Memory B cell (primary cell): ENCODE results near the gene CBX7.
A peak's percentile ranks its signal among the peaks of the same experiment; 100 is the strongest.

Experiments
- ATAC-seq: fragments of 150-1000 bp; cut with Tn5 transposase; 2 replicates; pipeline ENCODE4 v1.10.0; 2021; ENCODE audit warnings: low read depth, mild to moderate bottlenecking, moderate library complexity
- DNase-seq, 2 donors: peaks; one replicate each; pipeline ENCODE4 v3.0.0; 2022; ENCODE audit warnings: low spot score in 2 of 2
- H3K27ac Mint-ChIP-seq: one replicate; pipeline ENCODE4 v1.8.0; 2022; ENCODE audit warnings: mild to moderate bottlenecking, moderate library complexity, mixed read lengths
- H3K27me3 Mint-ChIP-seq: one replicate; pipeline ENCODE4 v1.8.0; 2022; ENCODE audit warnings: mixed read lengths
- H3K36me3 Mint-ChIP-seq: one replicate; pipeline ENCODE4 v1.8.0; 2022; ENCODE audit warnings: mild to moderate bottlenecking, mixed read lengths
- H3K4me1 Mint-ChIP-seq: one replicate; pipeline ENCODE4 v1.8.0; 2022; ENCODE audit warnings: mixed read lengths
- H3K4me3 Mint-ChIP-seq: one replicate; pipeline ENCODE4 v1.8.0; 2022; ENCODE audit warnings: mild to moderate bottlenecking, moderate library complexity, mixed read lengths
- H3K9me3 Mint-ChIP-seq: one replicate; pipeline ENCODE4 v1.8.0; 2022; ENCODE audit warnings: mixed read lengths

Gene CBX7

DNA sequence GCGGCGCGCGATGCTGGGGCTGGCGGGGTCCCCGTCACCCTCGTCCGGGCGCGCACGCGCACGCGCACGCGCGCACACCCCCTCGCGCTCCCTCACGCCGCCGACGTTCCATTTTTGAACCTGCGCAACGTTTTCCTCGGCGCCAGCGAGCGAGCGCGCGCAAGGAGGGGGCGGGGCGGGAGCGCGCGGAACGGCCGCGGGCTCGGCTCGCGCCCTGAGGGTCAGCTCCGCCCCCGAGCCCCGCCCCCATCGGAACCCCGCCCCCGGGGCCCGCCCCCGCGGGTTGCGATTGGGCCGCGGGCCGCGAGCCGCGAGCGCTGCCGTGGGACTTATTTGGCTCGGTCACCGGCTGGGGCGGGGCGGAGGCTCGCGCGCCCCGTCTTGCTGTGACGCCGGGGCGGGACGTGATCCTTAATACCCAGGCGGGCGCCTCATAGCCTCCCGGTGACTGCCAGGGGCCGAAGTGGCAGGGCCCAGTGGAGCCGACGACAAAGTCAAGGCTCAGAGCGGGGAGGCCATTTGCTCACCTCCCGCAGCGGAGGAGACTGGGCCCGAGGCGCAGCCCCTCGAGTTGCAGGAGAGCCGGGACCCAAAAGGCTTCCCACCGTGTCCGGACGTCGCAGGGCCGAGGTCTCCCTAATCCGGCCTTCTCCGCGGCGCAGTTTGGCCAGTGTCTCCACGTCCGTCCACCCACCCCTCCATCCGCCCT lies at the start of gene CBX7:
Gene CBX7 (minus strand): TSS at position 170 of the 709 bp plus-strand sequence. CDS start 236 bp downstream, outside the sequence.
- Mint-ChIP-seq H3K27me3 (peaks cover 6% of the 10 kb centered on the region), H3K36me3 (no peaks in the 10 kb centered on the region), H3K4me1 (peaks cover 34% of the 10 kb centered on the region), H3K9me3 (no peaks in the 10 kb centered on the region), H3K27ac (peak within 1 kb of the TSS; percentile 97), H3K4me3 (peak within 1 kb of the TSS; percentile 97)
- ATAC-seq (peak; percentile 72), DNase-seq (peak; percentile 91 to 94)

DNA sequence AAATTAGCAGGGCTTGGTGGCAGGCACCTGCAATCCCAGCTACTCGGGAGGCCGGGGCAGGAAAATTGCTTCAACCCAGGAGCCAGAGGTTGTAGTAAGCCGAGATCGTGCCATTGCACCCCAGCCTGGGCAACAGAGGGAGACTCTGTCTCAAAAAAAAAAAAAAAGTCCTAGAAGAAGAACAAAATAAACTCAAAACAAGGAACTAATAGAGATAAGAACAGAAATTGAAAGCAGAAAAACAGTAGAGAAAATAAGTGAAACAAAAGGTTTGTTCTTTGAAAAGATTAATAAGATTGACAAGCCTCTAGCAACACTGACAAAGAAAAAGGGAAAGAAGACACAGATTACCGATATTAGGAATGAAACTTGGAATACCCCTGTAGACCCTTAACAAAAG lies 45.1 kb upstream of the CBX7 start:
- H3K9me3 Mint-ChIP-seq: peaks cover 1% of the 10 kb centered on the region
- H3K4me3 Mint-ChIP-seq: peak overlapping the region; percentile 7
- H3K27me3 Mint-ChIP-seq: peaks cover 2% of the 10 kb centered on the region
- peaks cover 10% of the 10 kb centered on the region for H3K4me1 Mint-ChIP-seq
- peaks cover 2% of the 10 kb centered on the region for H3K36me3 Mint-ChIP-seq
- ATAC-seq: peak; percentile 63
- DNase-seq: no peak
- H3K27ac Mint-ChIP-seq: no peak overlapping the region

GRCh38 chr22:39194098-39194497 lies 41.6 kb upstream of the CBX7 start:
- Mint-ChIP-seq H3K36me3 (no peaks in the 10 kb centered on the region), H3K4me1 (peaks cover 10% of the 10 kb centered on the region), H3K4me3 (no peak overlapping the region), H3K9me3 (no peaks in the 10 kb centered on the region), H3K27ac (no peak overlapping the region), H3K27me3 (no peaks in the 10 kb centered on the region)
- no peak for DNase-seq
- no peak for ATAC-seq

- no peaks in the 10 kb centered on the region for H3K4me1 Mint-ChIP-seq
- peaks cover 13% of the 10 kb centered on the region for H3K27me3 Mint-ChIP-seq
- no peak for ATAC-seq
- H3K4me3 Mint-ChIP-seq: no peak overlapping the region
- no peaks in the 10 kb centered on the region for H3K36me3 Mint-ChIP-seq
- no peak overlapping the region for H3K27ac Mint-ChIP-seq
- peaks cover 2% of the 10 kb centered on the region for H3K9me3 Mint-ChIP-seq
- no peak for DNase-seq
These were observed 36.3 kb upstream of the CBX7 start for GRCh38 chr22:39188809-39189208.

DNA sequence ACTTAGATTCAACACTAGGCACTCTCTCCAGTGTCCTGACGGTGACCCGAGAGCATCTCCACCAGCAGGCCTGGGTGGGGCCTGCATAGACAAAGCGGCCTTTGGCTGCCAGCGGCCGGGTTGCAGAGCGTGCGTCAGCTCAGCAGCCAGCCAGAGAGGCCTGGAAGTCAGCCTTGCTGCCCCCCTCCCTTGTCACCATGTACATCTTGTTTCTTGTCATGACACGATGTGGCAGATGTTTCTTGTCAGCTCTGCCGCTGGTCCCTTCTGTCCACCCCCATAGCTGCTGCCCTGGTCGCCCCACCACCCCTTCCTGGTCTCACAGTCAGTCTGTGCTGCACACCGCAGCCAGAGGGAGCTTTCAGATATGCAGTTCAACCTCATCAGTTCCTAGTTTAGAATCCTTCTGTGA lies 33.1 kb upstream of the CBX7 start:
- Mint-ChIP-seq H3K36me3 (no peaks in the 10 kb centered on the region), H3K27me3 (peaks cover 16% of the 10 kb centered on the region), H3K4me1 (no peaks in the 10 kb centered on the region), H3K4me3 (no peak overlapping the region), H3K27ac (no peak overlapping the region), H3K9me3 (peaks cover 3% of the 10 kb centered on the region)
- no peak for ATAC-seq
- DNase-seq: no peak

DNA sequence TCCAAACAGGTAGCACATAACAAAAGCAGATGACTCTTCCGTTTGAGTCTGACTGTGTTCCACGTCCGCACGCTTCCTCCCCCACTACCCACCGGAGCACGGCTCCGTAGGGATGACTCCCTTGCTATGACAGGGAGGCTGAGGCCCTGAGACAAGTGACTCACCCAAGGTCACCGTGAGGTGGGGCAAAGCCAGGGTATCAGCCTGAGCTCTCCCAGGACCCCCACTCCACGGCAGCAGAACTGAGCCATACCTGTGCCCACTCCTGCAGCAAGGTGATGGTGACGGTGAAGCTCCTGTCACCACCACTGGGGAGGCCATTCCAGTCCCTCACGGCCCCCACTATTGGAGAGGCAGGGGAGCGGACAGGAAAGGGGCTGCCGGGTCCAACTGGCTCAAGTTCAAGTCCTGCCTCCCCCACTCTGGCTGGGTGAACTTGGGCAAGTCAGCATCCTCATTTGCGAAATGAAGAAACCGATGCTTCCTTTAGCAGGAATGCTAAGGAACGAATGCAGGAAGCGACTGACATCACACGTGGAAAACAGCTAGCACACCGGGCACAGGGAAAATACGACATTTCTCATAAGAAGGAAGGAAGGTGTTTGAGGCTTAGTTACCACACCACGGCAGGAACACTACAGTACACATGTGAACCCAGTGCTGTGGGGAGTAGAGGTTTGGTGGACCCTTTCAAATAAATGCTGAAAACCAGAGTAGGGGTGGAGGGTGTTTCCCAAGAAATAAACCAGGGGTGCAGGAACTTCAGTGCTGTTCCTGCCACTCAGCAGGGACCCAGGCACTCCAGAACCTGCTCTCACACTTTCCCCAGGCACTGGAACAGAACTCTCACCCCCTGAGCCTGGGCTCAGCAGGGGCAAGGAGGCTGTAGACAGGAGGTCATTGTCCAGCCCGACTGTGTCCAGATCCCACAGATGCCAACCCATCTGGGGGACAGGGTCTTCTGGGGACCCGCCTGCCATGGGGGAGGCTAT lies 32.4 kb upstream of the CBX7 start:
- Mint-ChIP-seq H3K4me3 (no peak overlapping the region), H3K27ac (no peak overlapping the region), H3K36me3 (no peaks in the 10 kb centered on the region), H3K9me3 (peaks cover 3% of the 10 kb centered on the region), H3K4me1 (no peaks in the 10 kb centered on the region), H3K27me3 (peaks cover 16% of the 10 kb centered on the region)
- ATAC-seq: no peak
- DNase-seq: no peak

DNA sequence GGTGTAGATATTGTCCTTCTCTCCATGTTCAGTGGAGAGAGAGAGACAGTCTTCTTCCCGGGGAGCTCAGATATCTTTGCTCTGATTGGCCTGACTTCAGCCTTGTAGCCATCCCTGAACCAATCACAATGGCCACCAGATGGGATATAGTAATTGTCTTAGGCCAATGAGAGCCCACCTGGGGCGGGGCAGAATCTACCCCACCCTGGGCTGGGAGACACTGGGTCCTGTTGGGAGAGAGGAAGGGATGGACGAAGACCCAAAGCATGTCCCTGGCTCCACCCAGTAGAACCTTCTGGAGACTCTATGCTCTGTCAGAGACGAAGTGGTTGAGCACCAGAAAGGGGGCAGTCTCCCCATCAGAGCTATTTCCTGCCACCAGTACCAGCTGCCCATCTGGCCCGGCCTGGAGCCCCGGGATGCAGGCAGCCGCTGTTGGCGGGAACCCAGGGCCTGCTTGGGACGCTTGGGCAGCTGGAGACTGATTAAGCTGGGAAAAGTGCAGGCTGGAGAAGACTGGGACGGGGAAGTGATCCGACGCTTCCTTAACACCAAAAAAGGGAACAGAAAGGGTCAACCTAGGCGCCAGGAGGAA lies 31.6 kb upstream of the CBX7 start:
- Mint-ChIP-seq H3K4me3 (no peak overlapping the region), H3K27me3 (peaks cover 16% of the 10 kb centered on the region), H3K4me1 (no peaks in the 10 kb centered on the region), H3K36me3 (no peaks in the 10 kb centered on the region), H3K27ac (no peak overlapping the region), H3K9me3 (peaks cover 3% of the 10 kb centered on the region)
- no peak for DNase-seq
- no peak for ATAC-seq

DNA sequence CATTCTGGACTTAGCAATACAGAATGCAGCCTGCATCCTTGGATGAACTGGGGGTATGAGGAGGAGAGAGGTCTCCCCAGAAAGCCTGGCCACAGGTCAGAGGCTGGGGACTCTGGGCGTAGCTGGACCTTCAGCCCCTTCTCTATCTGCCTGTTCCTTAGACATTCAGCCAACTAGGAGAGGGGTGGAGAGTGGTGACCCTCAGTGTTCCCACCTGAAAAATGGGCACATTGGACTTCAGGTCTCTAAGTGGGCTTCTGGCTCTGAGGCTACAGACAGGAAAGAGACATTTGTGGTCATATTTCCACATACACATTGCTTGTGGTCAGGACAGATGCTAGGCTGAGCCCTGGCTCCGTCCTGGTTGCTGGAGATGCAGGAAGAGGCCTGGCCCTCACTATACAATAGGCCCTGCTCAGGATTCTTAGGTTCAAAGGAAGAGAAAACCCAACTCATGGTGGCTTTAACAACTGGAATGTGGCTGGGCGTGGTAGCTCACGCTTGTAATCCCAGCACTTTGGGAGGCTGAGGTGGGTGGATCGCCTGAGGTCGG lies 30.1 kb upstream of the CBX7 start:
- Mint-ChIP-seq H3K36me3 (no peaks in the 10 kb centered on the region), H3K4me3 (no peak overlapping the region), H3K4me1 (no peaks in the 10 kb centered on the region), H3K27me3 (peaks cover 11% of the 10 kb centered on the region), H3K9me3 (peaks cover 3% of the 10 kb centered on the region), H3K27ac (no peak overlapping the region)
- DNase-seq (no peak), ATAC-seq (no peak)

DNA sequence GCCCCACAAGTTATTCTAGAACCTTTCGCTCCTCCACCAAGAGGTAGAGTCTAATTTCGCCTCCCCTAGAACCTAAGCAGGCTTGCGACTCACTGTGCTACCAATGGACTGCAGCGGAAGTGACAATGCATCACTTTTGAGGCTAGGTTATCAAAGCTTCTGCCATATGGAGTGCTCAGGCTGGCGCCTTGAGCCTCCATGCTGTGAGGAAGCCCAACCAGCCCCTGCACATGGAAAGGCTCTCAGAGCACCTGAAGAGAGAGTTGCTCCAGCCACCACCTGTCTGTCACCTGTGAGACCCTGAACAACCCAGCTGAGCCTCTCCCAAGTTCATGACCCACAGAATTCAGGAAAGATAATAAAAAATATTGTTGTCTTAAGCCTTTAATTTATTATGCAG lies 29.3 kb upstream of the CBX7 start:
- DNase-seq (no peak), ATAC-seq (no peak)
- Mint-ChIP-seq H3K4me3 (no peak overlapping the region), H3K4me1 (no peaks in the 10 kb centered on the region), H3K27me3 (peaks cover 6% of the 10 kb centered on the region), H3K9me3 (peaks cover 3% of the 10 kb centered on the region), H3K36me3 (no peaks in the 10 kb centered on the region), H3K27ac (no peak overlapping the region)

DNA sequence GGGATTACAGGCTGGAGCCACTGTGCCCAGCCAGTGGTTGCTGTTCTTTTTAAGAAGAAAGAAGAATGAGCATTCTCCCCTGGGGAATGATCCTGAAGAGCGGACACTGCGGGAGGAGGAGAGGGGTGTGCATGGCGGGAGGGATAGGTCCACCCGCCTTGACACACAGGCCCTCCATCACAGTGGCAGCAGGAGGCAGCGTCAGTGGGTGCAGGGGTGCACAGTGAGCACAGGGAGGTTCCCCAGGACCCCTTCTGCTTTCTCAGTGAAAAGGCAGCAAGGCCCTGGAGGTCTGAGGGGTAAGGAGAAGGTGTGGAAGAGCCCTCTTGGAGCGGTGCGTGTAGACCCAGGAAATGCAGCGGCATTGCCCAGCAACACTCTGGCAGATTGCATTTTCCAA lies 28.9 kb upstream of the CBX7 start:
- no peaks in the 10 kb centered on the region for H3K4me1 Mint-ChIP-seq
- no peak for ATAC-seq
- no peak overlapping the region for H3K4me3 Mint-ChIP-seq
- peaks cover 3% of the 10 kb centered on the region for H3K9me3 Mint-ChIP-seq
- H3K27ac Mint-ChIP-seq: no peak overlapping the region
- no peaks in the 10 kb centered on the region for H3K36me3 Mint-ChIP-seq
- peaks cover 3% of the 10 kb centered on the region for H3K27me3 Mint-ChIP-seq
- no peak for DNase-seq

GRCh38 chr22:39179841-39180335 lies 27.4 kb upstream of the CBX7 start:
- Mint-ChIP-seq H3K9me3 (peaks cover 2% of the 10 kb centered on the region), H3K27me3 (peaks cover 3% of the 10 kb centered on the region), H3K4me1 (no peaks in the 10 kb centered on the region), H3K36me3 (no peaks in the 10 kb centered on the region), H3K4me3 (no peak overlapping the region), H3K27ac (no peak overlapping the region)
- no peak for DNase-seq
- no peak for ATAC-seq

DNA sequence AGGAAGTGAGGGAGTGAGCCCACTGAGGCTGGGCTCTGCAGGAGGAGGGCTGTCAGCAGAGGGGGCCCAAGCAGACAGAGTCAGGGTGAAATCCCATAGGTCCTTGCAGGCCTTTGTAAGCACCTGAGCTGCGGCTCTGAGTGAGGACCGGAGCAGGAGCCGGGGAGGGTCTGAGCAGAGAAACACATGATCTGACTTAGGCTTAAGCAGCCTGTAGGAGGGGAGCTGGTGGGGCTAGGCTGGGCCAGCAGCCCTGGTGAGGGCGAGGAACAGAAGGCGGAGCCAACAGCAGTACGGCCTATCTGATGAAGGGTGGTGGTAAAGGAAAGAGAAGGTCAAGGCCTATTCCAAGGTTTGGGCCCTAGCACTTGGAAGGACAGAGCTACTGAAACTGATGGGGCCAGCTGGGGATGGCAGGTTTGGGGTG lies 26.9 kb upstream of the CBX7 start:
- Mint-ChIP-seq H3K4me3 (no peak overlapping the region), H3K9me3 (peaks cover 2% of the 10 kb centered on the region), H3K4me1 (peaks cover 3% of the 10 kb centered on the region), H3K27ac (no peak overlapping the region), H3K36me3 (no peaks in the 10 kb centered on the region), H3K27me3 (peaks cover 3% of the 10 kb centered on the region)
- no peak for ATAC-seq
- no peak for DNase-seq

DNA sequence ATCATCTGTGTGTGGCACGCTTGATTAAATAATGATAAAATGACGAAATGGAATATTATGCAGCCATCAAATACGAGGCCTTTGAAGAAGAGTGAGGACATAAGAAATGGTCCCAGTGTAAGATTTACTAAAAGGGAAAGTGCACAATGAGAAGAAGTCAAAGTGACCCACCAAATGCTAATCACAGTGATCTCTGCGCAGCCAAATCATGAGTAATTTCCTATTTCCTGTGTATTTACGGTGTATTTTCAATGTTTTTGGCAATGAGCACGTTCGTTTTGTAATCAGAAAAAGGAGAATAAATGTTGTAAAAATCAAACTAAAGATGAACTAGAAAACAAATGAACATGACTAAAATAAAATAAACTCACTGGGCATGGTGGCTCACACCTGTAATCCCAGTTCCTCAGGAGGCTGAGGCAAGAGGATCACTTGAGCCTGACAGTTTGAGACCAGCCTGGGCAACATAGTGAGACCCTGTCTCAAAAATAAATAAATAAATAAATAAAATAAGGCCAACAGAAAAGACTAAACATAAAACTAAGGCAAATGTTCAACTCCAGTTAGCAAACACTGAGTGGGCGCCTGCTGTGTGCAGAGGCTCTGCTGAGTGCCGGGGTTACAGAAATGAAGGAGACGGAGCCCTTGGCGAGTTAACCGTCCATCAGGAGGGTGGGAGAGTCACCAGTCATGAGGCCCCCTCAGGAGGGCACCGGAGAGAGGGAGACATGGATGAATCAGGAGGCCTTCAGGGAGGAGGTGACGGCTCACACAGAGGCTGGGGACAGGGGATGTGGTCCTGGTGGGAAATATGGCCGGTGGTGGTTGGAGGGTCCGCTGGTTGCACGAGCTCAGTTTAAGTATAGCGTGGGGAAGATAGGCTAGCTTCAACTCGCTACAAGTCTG lies 26.0 kb upstream of the CBX7 start:
- H3K9me3 Mint-ChIP-seq: peaks cover 2% of the 10 kb centered on the region
- H3K4me1 Mint-ChIP-seq: peaks cover 13% of the 10 kb centered on the region
- DNase-seq (no peak), ATAC-seq (no peak)
- no peak overlapping the region for H3K27ac Mint-ChIP-seq
- no peaks in the 10 kb centered on the region for H3K36me3 Mint-ChIP-seq
- peaks cover 3% of the 10 kb centered on the region for H3K27me3 Mint-ChIP-seq
- H3K4me3 Mint-ChIP-seq: no peak overlapping the region
